ENCODE data around the gene ICA1L. TPM values are rescaled to one million over a fixed set of nuclear protein-coding genes. Genes with fewer than 3 reads are reported as not detected.
A peak's percentile ranks its signal among the peaks of the same experiment; 100 is the strongest.
"Not testable (repeated sequence)": the region's sequence is repeated elsewhere in the genome, so short reads cannot be mapped to it uniquely, and the experiment has no call there.

ICA1L gene
- total RNA-seq, 1 donor from 2014 or later, result 35.9 TPM

GRCh38 chr2:202847693-202848524 lies 23.7 kb downstream of the ICA1L start:
- no peak for DNase-seq (ENCODE audit: low spot score)

GRCh38 chr2:202844656-202845055 lies 26.9 kb downstream of the ICA1L start:
- DNase-seq (ENCODE audit: low spot score), result no peak

GRCh38 chr2:202842690-202843089 lies 28.9 kb downstream of the ICA1L start:
- no peak for DNase-seq (ENCODE audit: low spot score)

- DNase-seq (ENCODE audit: low spot score), result no peak
These were observed 30.3 kb downstream of the ICA1L start for GRCh38 chr2:202841090-202841867.

GRCh38 chr2:202831242-202832220 lies 40.0 kb downstream of the ICA1L start:
- peak; percentile 54 for DNase-seq (ENCODE audit: low spot score)

GRCh38 chr2:202824901-202825300 lies 46.7 kb downstream of the ICA1L start:
- DNase-seq (ENCODE audit: low spot score), result no peak

- DNase-seq (ENCODE audit: low spot score), result no peak
These were observed 49.2 kb downstream of the ICA1L start for GRCh38 chr2:202822411-202822810.

GRCh38 chr2:202821206-202822160 lies 50.1 kb downstream of the ICA1L start:
- no peak for DNase-seq (ENCODE audit: low spot score)

GRCh38 chr2:202818321-202818720 lies 53.2 kb downstream of the ICA1L start:
- DNase-seq (ENCODE audit: low spot score), result no peak

- no peak for DNase-seq (ENCODE audit: low spot score)
These were observed 53.8 kb downstream of the ICA1L start for GRCh38 chr2:202817771-202818170.

- DNase-seq (ENCODE audit: low spot score), result no peak
These were observed 55.8 kb downstream of the ICA1L start for GRCh38 chr2:202815548-202816360.

GRCh38 chr2:202814226-202814625 lies 57.3 kb downstream of the ICA1L start:
- DNase-seq (ENCODE audit: low spot score), result no peak

GRCh38 chr2:202813387-202813786 lies 58.2 kb downstream of the ICA1L start:
- no peak for DNase-seq (ENCODE audit: low spot score)

GRCh38 chr2:202808754-202809153 lies 62.8 kb downstream of the ICA1L start:
- DNase-seq (ENCODE audit: low spot score), result no peak

GRCh38 chr2:202807431-202808138 lies 64.0 kb downstream of the ICA1L start:
- DNase-seq (ENCODE audit: low spot score), result peak; percentile 84

GRCh38 chr2:202805911-202806310 lies 65.7 kb downstream of the ICA1L start:
- not testable (repeated sequence) for DNase-seq (ENCODE audit: low spot score)

- no peak for DNase-seq (ENCODE audit: low spot score)
These were observed 73.6 kb downstream of the ICA1L start for GRCh38 chr2:202797944-202798343.

- DNase-seq (ENCODE audit: low spot score), result no peak
These were observed 80.9 kb downstream of the ICA1L start for GRCh38 chr2:202790676-202791075.

GRCh38 chr2:202786842-202787241 lies 84.7 kb downstream of the ICA1L start:
- DNase-seq (ENCODE audit: low spot score), result no peak

Measured in ureter (tissue), 1 donor.